ENCODE data around the gene KIAA0319L.

DNA sequence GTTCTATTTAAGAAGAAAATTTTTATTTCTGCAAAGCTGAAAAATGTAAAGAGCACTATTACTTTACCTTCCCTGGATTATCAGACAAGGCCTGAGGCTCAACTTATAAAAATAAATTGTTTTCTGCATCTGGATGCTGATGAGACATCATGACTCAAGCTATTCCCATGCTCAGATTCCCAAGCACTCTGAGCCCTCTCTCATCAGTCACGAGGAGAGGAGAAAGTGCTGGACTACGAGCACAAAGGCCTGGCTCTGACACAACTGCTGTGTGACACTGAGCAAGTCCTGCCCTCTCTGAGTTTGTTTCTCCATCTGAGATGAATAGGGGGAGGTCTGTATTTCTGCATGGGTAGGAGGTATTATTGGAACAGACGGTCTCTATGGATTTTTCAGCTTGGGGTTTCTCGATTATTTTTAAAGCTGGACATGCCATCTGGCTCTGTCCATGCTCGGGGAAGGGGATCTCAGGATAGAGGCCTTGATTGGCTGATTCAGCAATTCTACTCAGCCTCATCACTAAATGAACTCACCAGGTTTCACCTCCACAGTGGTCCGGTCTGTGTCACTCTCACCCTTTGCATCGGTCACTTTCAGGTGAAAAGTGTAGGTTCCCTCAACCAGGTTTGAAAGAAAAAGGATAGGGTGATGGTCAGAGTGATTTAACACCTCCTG, 107.7 kb downstream of the KIAA0319L start:
- TF ChIP-seq CTCF (IDR thresholded peaks at IDR 0.05) (no peak), POLR2A (IDR thresholded peaks at IDR 0.05) (no peak)

Data from upper lobe of left lung (tissue), 4 donors.